Trophoblast cell (in vitro differentiated cells and primary cell): Measurements from ENCODE around the gene C1orf35.

Experiments
- DNase-seq, 2 donors: peaks; one replicate each; pipeline ENCODE4 v3.0.0-alpha.2; 2016
- H2AFZ ChIP-seq: 2 replicates; pipeline ENCODE4 v1.6.1; 2013; ENCODE audit warnings: low read length, moderate library complexity, mild to moderate bottlenecking; ENCODE audit not compliant: insufficient read depth, poor library complexity
- H2AK5ac ChIP-seq: 2 replicates; pipeline ENCODE4 v1.6.1; 2013; ENCODE audit warnings: mild to moderate bottlenecking, low read length
- H2BK120ac ChIP-seq: 2 replicates; pipeline ENCODE4 v1.6.1; 2013; ENCODE audit warnings: low read length, mild to moderate bottlenecking, moderate library complexity; ENCODE audit not compliant: insufficient read depth, poor library complexity
- H2BK12ac ChIP-seq: 2 replicates; pipeline ENCODE4 v1.6.1; 2013; ENCODE audit warnings: mild to moderate bottlenecking, low read length, moderate library complexity
- H2BK5ac ChIP-seq: 2 replicates; pipeline ENCODE4 v1.6.1; 2013; ENCODE audit warnings: low read length, low read depth, moderate library complexity, mild to moderate bottlenecking; ENCODE audit not compliant: poor library complexity
- H3K14ac ChIP-seq: 2 replicates; pipeline ENCODE4 v1.6.1; 2013; ENCODE audit warnings: mild to moderate bottlenecking, low read length
- H3K18ac ChIP-seq: 2 replicates; pipeline ENCODE4 v1.6.1; 2013; ENCODE audit warnings: mild to moderate bottlenecking, low read length
- H3K23ac ChIP-seq: 2 replicates; pipeline ENCODE4 v1.6.1; 2013; ENCODE audit warnings: low read length
- H3K27ac ChIP-seq: 2 replicates; pipeline ENCODE4 v1.5.1; 2013; ENCODE audit warnings: low read depth, mild to moderate bottlenecking, inconsistent platforms, low read length, moderate library complexity
- H3K27me3 ChIP-seq: 2 replicates; pipeline ENCODE4 v1.6.1; 2013; ENCODE audit warnings: inconsistent platforms, mild to moderate bottlenecking, low read length, moderate library complexity; ENCODE audit not compliant: insufficient read depth
- H3K36me3 ChIP-seq, 2 experiments: 1 replicate in 1 of 2; 2 replicates in 1 of 2; pipeline ENCODE4 v1.6.1; 2013; ENCODE audit warnings: low read length in 2 of 2, mild to moderate bottlenecking in 2 of 2, moderate library complexity in 1 of 2; ENCODE audit not compliant: insufficient read depth in 2 of 2, control insufficient read depth in 1 of 2
- H3K4ac ChIP-seq: 2 replicates; pipeline ENCODE4 v1.6.1; 2013; ENCODE audit warnings: low read depth, mild to moderate bottlenecking, low read length, moderate library complexity
- H3K4me1 ChIP-seq, 2 experiments: 1 replicate in 1 of 2; 2 replicates in 1 of 2; pipeline ENCODE4 v1.6.1; 2013; ENCODE audit warnings: low read length in 2 of 2, mild to moderate bottlenecking in 2 of 2, moderate library complexity in 1 of 2; ENCODE audit not compliant: insufficient read depth in 2 of 2, control insufficient read depth in 1 of 2
- H3K4me2 ChIP-seq: 2 replicates; pipeline ENCODE4 v1.6.1; 2013; ENCODE audit warnings: inconsistent platforms, mild to moderate bottlenecking, low read length, moderate library complexity
- H3K4me3 ChIP-seq: 2 replicates; pipeline ENCODE4 v1.5.1; 2013; ENCODE audit warnings: mild to moderate bottlenecking, low read depth, low read length, inconsistent platforms
- H3K79me1 ChIP-seq: one replicate; pipeline ENCODE4 v1.6.1; 2013; ENCODE audit warnings: low read length
- H3K79me2 ChIP-seq: 2 replicates; pipeline ENCODE4 v1.6.1; 2013; ENCODE audit warnings: low read length, mild to moderate bottlenecking; ENCODE audit not compliant: control insufficient read depth, insufficient read depth, poor library complexity
- H3K9ac ChIP-seq: 2 replicates; pipeline ENCODE4 v1.6.1; 2013; ENCODE audit warnings: mild to moderate bottlenecking, low read length
- H3K9me3 ChIP-seq: 2 replicates; pipeline ENCODE4 v1.6.1; 2013; ENCODE audit warnings: low read depth, mild to moderate bottlenecking, control low read depth, inconsistent platforms, low read length; ENCODE audit not compliant: insufficient read depth
- H4K12ac ChIP-seq: 2 replicates; pipeline ENCODE4 v1.6.1; 2013; ENCODE audit warnings: low read depth, mild to moderate bottlenecking, low read length, moderate library complexity
- H4K8ac ChIP-seq: 2 replicates; pipeline ENCODE4 v1.6.1; 2013; ENCODE audit warnings: low read depth, mild to moderate bottlenecking, low read length, moderate library complexity
- H4K91ac ChIP-seq: one replicate; pipeline ENCODE4 v1.6.1; 2013; ENCODE audit warnings: low read depth, mild to moderate bottlenecking, low read length, moderate library complexity
- WGBS: extraction: QIAGEN DNeasy Blood & Tissue Kit; methylation state at CpG from one replicate; pipeline ENCODE4 v1.1.7; 2013; ENCODE audit warnings: missing lambda C conversion rate; ENCODE audit not compliant: insufficient read length, insufficient coverage; ENCODE audit errors: extremely low coverage; 5-methylcytosine and 5-hydroxymethylcytosine counted together

C1orf35 gene

DNA sequence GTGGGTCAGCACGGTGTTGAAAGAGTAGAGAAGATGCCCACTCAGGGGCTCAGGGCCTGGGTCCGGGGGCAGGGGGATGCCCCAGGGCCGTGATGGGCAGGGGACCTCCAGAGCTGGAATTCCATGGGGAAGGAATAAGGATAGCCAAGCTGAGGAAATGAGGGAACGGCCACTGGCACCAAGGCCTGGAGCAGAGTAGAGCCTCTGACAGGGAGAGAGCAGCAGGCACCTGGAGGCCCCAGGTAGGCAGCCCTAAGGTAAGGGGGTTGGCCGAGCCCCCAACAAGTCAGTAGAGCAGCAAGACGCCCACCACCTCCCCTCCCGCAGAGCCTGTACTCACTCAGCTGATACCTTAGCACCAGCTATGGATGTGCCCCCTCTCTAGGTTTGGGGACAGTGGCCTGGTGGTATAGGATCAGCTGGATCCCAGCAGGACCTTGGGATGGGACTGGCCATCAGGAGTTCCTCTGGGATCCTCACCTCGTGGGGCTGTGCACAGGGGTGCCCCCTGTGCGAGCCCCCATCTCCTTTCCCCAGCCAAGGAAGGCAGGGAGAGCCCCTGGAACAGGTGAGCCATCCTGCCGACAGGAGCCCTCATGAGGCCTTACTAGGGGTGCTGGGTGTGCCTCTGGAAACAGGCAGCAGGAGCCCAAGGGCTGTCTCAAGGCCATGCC is 41.6 kb downstream of the C1orf35 start:
- Histone ChIP-seq H3K18ac (no peak overlapping the region), H3K4me2 (no peak overlapping the region), H4K8ac (no peak overlapping the region), H2BK12ac (no peak overlapping the region), H2AFZ (no peak overlapping the region), H3K9ac (no peak overlapping the region), H2AK5ac (no peak overlapping the region), H3K23ac (no peak overlapping the region), H3K79me2 (no peaks in the 10 kb centered on the region), H2BK5ac (no peak overlapping the region), H3K27me3 (peaks cover 5% of the 10 kb centered on the region), H3K4me1 (no peaks in the 10 kb centered on the region), H3K79me1 (no peaks in the 10 kb centered on the region), H4K91ac (no peak overlapping the region), H3K4ac (no peak overlapping the region), H3K27ac (no peak overlapping the region), H3K9me3 (peaks cover 26% of the 10 kb centered on the region), H4K12ac (no peak overlapping the region), H3K14ac (no peak overlapping the region), H3K36me3 (no peaks in the 10 kb centered on the region), H3K4me3 (no peak overlapping the region), H2BK120ac (no peak overlapping the region)
- no peak for DNase-seq
- no CpG with 5 or more reads among the region's 10 CpGs for WGBS

DNA sequence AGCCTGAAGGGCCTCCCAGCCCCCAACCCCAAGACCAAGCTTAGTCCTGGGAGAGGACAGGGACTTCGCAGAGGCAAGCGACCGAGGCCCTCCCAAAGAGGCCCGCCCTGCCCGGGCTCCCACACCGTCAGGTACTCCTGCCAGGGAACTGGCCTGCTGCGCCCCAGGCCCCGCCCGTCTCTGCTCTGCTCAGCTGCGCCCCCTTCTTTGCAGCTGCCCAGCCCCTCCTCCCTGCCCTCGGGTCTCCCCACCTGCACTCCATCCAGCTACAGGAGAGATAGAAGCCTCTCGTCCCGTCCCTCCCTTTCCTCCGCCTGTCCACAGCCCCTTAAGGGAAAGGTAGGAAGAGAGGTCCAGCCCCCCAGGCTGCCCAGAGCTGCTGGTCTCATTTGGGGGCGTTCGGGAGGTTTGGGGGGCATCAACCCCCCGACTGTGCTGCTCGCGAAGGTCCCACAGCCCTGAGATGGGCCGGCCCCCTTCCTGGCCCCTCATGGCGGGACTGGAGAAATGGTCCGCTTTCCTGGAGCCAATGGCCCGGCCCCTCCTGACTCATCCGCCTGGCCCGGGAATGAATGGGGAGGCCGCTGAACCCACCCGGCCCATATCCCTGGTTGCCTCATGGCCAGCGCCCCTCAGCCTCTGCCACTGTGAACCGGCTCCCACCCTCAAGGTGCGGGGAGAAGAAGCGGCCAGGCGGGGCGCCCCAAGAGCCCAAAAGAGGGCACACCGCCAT is 42.5 kb downstream of the C1orf35 start:
- Histone ChIP-seq H2BK120ac (no peak overlapping the region), H2AFZ (no peak overlapping the region), H4K8ac (no peak overlapping the region), H3K4ac (no peak overlapping the region), H2BK12ac (no peak overlapping the region), H3K79me1 (no peaks in the 10 kb centered on the region), H3K9ac (no peak overlapping the region), H3K18ac (no peak overlapping the region), H3K27ac (no peak overlapping the region), H3K27me3 (peaks cover 5% of the 10 kb centered on the region), H3K9me3 (peaks cover 26% of the 10 kb centered on the region), H3K4me1 (no peaks in the 10 kb centered on the region), H4K12ac (no peak overlapping the region), H3K36me3 (no peaks in the 10 kb centered on the region), H2AK5ac (no peak overlapping the region), H3K4me3 (no peak overlapping the region), H3K23ac (no peak overlapping the region), H3K79me2 (no peaks in the 10 kb centered on the region), H3K14ac (no peak overlapping the region), H3K4me2 (peak overlapping the region; percentile 28), H4K91ac (no peak overlapping the region), H2BK5ac (no peak overlapping the region)
- no CpG with 5 or more reads among the region's 34 CpGs for WGBS
- no peak for DNase-seq

DNA sequence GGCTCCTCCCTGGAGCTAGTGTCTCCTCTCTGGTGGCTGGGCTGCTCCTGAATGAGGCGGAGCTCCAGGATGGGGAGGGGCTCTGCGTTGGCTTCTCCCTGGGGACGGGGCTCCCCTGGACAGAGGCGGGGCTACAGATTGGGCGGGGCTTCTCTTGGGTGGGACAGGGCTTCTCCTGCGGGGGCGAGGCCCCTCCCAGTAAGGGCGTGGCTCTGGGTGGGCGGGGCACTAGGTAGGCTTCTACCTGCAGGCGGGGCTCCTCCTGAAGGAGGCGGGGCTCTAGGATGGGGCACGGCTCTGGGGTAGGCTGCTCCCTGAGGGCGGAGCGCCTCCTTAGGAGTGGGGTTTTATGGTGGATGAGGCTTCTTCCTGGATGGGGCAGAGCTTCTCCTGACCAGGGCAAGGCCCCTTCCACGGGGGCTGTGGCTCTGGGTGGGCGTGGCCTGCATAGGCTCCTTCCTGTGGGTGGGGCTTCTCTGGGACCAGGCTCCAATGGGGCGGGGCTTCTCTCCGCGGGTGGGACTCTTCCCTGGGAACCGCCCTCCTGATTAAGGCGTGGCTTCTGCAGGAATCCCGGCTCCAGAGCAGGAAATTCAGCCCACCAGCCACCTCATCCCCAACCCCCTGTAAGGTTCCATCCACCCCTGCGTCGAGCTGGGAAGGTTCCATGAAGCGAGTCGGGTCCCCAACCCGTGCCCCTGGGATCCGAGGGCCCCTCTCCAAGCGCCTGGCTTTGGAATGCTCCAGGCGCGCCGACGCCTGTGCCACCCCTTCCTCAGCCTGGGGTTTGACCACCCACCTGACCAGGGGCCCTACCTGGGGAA is 43.3 kb downstream of the C1orf35 start:
- Histone ChIP-seq H3K27ac (no peak overlapping the region), H3K9me3 (peaks cover 26% of the 10 kb centered on the region), H3K36me3 (no peaks in the 10 kb centered on the region), H2BK120ac (no peak overlapping the region), H3K79me2 (no peaks in the 10 kb centered on the region), H2BK12ac (no peak overlapping the region), H3K18ac (no peak overlapping the region), H3K4me2 (peak overlapping the region; percentile 28), H3K4me1 (no peaks in the 10 kb centered on the region), H2BK5ac (no peak overlapping the region), H3K9ac (no peak overlapping the region), H4K91ac (no peak overlapping the region), H4K12ac (no peak overlapping the region), H2AFZ (no peak overlapping the region), H2AK5ac (no peak overlapping the region), H3K27me3 (peaks cover 5% of the 10 kb centered on the region), H3K4ac (no peak overlapping the region), H4K8ac (no peak overlapping the region), H3K79me1 (no peaks in the 10 kb centered on the region), H3K4me3 (no peak overlapping the region), H3K14ac (no peak overlapping the region), H3K23ac (no peak overlapping the region)
- DNase-seq: peak; percentile 89 to 95
- no CpG with 5 or more reads among the region's 33 CpGs for WGBS

DNA sequence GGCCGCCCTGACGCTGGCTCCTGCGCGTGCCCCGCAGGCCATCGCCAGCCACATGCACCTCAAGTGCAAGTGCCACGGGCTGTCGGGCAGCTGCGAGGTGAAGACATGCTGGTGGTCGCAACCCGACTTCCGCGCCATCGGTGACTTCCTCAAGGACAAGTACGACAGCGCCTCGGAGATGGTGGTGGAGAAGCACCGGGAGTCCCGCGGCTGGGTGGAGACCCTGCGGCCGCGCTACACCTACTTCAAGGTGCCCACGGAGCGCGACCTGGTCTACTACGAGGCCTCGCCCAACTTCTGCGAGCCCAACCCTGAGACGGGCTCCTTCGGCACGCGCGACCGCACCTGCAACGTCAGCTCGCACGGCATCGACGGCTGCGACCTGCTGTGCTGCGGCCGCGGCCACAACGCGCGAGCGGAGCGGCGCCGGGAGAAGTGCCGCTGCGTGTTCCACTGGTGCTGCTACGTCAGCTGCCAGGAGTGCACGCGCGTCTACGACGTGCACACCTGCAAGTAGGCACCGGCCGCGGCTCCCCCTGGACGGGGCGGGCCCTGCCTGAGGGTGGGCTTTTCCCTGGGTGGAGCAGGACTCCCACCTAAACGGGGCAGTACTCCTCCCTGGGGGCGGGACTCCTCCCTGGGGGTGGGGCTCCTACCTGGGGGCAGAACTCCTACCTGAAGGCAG is 44.0 kb downstream of the C1orf35 start:
- H2BK5ac ChIP-seq: no peak overlapping the region
- H3K18ac ChIP-seq: no peak overlapping the region
- no peak overlapping the region for H4K12ac ChIP-seq
- no peak for DNase-seq
- no peaks in the 10 kb centered on the region for H3K4me1 ChIP-seq
- H3K14ac ChIP-seq: no peak overlapping the region
- no peak overlapping the region for H2BK12ac ChIP-seq
- H3K4me3 ChIP-seq: no peak overlapping the region
- H2BK120ac ChIP-seq: no peak overlapping the region
- no peaks in the 10 kb centered on the region for H3K79me1 ChIP-seq
- no peak overlapping the region for H4K91ac ChIP-seq
- peaks cover 5% of the 10 kb centered on the region for H3K27me3 ChIP-seq
- H3K9me3 ChIP-seq: peaks cover 26% of the 10 kb centered on the region
- no CpG with 5 or more reads among the region's 66 CpGs for WGBS
- no peak overlapping the region for H3K4me2 ChIP-seq
- H3K4ac ChIP-seq: no peak overlapping the region
- no peaks in the 10 kb centered on the region for H3K36me3 ChIP-seq
- no peak overlapping the region for H2AFZ ChIP-seq
- no peak overlapping the region for H4K8ac ChIP-seq
- no peak overlapping the region for H3K23ac ChIP-seq
- H3K27ac ChIP-seq: no peak overlapping the region
- H3K9ac ChIP-seq: no peak overlapping the region
- no peaks in the 10 kb centered on the region for H3K79me2 ChIP-seq
- H2AK5ac ChIP-seq: no peak overlapping the region
